GM19193 (cell line): ENCODE measurements around the gene IL23R.

Experiments
- POLR2A ChIP-seq: IDR thresholded peaks from 4 replicates; pipeline ENCODE4 v1.6.1; 2011; ENCODE audit not compliant: insufficient read depth, insufficient read length; ENCODE audit errors: extremely low read depth

IL23R gene

DNA sequence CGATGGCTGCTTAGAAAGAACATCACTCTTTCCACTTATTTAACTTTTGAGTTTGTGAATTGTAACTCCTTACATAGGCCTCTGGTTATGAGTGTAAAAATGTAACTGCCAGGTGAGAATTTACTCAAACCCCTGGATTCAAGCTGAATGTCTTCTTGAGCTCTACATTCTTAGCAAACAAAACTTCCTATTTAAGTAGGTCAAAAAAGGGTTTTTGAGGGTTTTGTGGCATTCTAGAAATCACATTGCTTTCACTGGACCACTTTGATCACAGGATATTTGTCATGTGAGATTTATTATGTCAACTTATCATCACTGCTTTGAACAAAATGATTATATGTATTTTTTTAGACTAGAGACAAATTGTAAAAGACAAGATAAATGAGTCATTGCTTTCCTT lies 5.7 kb downstream of the IL23R start:
- no peak for TF ChIP-seq POLR2A

- no peak for TF ChIP-seq POLR2A
Observed at GRCh38 chr1:67173988-67174387, 7.7 kb downstream of the IL23R start.

DNA sequence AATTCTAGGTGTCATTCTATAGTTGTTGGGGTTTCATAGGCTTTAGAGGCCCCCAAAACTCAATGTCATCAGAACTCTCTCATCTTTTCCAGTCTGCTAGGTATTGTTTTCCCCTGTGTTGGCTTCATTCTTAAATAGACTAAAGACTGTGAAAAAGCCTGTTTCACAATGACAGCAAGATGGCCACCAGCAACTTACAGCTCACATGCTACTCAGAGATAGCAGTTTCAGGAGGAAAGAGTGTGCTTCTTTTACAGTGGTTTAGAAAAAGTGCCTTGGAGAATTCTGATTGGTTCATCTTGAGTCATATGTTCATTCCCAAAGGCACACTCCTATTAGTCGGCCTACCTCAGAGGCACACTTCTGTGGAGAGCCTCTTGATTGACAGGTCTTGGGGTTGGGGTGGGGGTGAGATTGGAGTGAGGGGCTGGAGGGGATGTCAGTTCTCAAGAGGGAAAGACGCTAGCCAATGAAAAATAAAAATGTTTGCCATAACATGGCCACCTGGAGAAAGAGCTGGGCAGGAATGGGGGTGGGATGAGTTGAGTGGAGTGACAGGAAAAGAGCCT lies 8.5 kb downstream of the IL23R start:
- TF ChIP-seq POLR2A, result no peak

GRCh38 chr1:67175530-67176087 lies 9.4 kb downstream of the IL23R start:
- TF ChIP-seq POLR2A, result no peak

- no peak for TF ChIP-seq POLR2A
Observed at GRCh38 chr1:67184838-67185421, 18.7 kb downstream of the IL23R start.

GRCh38 chr1:67188137-67188536 lies 21.9 kb downstream of the IL23R start:
- TF ChIP-seq POLR2A, result no peak

- no peak for TF ChIP-seq POLR2A
Observed at GRCh38 chr1:67189953-67190352, 23.7 kb downstream of the IL23R start.

- TF ChIP-seq POLR2A, result no peak
Observed at GRCh38 chr1:67190410-67190809, 24.2 kb downstream of the IL23R start.

GRCh38 chr1:67190942-67191341 lies 24.7 kb downstream of the IL23R start:
- TF ChIP-seq POLR2A, result no peak

DNA sequence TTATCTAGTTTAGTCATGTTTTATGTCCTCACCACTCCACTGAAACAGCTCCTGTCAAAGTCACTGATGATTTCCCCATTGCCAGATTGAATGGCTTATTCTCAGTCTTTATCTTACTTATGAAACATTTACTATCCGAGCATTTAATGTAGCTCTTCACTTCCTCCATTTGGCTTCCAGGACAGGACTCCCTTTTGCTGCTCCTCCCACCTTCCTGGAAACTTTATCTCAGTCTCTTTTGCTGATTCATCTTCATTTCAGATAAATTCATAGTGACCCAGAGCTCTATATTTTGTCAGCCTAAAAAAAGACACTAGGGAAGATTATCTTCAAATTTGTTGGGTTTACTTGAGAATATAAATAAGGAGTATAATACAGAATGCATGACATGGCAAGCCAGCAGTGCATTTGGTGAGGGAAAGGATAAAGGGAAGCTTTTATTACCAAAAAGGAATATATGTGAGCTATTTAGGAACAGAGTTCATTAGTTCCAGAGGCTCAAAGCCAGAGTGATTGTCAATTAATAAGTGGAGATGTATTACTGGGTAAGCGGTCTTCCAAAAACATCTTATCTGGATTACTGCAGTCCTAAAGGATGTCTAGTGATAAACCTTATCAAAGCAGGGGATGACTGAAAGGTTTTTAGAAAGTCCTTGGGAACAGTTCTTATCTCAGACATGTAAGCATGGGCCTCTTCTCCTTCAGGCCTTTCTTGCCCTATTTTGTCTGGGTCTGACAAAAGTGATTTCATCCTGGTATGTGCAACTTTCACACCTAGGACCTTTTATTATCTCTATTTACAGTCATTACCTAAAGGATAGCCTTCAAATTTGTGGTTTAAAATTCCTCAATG lies 25.6 kb downstream of the IL23R start:
- no peak for TF ChIP-seq POLR2A

DNA sequence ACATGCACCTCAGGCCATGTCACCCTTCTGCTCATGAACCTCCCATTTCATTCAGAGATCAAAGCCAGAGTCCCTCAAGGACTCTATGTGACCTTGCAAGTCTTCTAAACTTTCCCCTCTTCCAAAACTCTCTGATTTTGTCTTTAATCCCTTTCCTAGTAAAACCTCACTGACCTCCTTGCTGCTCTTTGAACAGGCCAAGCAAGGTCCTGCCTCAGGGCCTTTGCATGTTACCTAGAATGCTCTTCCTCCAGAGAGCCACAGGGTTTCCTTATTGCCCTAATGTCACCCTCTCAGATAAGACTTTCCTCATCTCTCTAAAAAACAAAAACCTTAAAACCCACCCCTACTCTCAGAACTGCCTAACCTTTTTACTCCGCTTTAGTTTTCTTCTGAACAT lies 26.6 kb downstream of the IL23R start:
- TF ChIP-seq POLR2A, result no peak

DNA sequence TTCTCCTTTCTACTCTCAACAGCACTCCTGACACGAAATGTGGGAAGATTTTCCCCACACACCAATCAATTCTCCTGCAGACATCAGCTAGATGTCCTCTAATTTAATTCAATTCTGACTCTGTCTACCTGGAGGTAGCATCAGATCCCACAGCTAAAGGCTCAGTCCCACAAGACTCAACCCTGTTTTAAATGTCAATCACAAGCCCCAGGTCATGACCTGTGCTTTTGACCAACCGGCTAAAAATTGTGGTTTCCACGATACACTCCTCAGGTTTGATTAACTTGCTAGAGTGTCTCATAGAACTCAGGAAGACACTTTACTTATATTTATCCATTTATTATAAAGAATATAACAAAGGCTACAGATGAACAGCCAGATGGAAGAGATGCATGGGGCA lies 27.4 kb downstream of the IL23R start:
- TF ChIP-seq POLR2A, result no peak

- no peak for TF ChIP-seq POLR2A
Observed at GRCh38 chr1:67194209-67194863, 28.1 kb downstream of the IL23R start.

- no peak for TF ChIP-seq POLR2A
Observed at GRCh38 chr1:67200755-67201154, 34.5 kb downstream of the IL23R start.

DNA sequence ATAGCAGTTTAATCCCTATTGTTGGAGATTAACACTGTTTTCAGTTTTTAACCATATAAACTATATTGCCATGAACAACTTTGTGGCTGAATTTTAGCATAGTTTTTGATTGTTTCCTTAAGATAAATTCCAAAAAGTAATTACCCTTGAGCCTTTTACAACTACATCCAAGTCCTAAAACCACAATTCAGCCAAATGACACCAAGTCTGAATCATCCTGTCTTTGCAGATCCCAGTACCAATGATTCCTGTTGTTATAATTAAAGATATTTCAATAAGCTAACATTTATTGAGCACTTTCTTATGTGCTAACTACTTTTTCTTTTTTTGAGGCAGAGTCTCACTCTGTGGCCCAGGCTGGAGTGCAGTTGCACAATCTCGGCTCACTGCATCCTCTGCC lies 35.6 kb downstream of the IL23R start:
- TF ChIP-seq POLR2A, result no peak
